K562 (cell line): Measurements from ENCODE around the gene TXNRD2.

Experiments used
- POLR2A ChIP-seq: fragments of 450-650 bp; conservative IDR thresholded peaks from 2 replicates; pipeline ENCODE4 v1.6.1; 2016
- ZNF175 ChIP-seq: fragments of 200-800 bp; sonication (Bioruptor generic); IDR thresholded peaks from 2 replicates; pipeline ENCODE4 v1.6.1; 2016; ENCODE audit warnings: low read depth, mild to moderate bottlenecking, missing genetic modification characterization, missing compliant biosample characterization
- ZNF253 ChIP-seq: fragments of 250-450 bp; sonication (Bioruptor Pico); conservative IDR thresholded peaks from 2 replicates; pipeline ENCODE4 v1.6.1; 2021; ENCODE audit warnings: mild to moderate bottlenecking
- ZNF274 ChIP-seq: IDR thresholded peaks from 2 replicates; pipeline ENCODE4 v1.6.1; 2011; ENCODE audit warnings: low read depth, mild to moderate bottlenecking, low read length, moderate library complexity, borderline replicate concordance
- TF ChIP-seq, protein P1 (sequence below), 3 experiments: IDR thresholded peaks in 2 of 3; conservative IDR thresholded peaks in 1 of 3; 2 replicates each; pipeline ENCODE4 v1.5.1; 2011 to 2012; ENCODE audit warnings: low read length in 3 of 3, mild to moderate bottlenecking in 3 of 3, control low read depth in 2 of 3, improper control_type of control experiment in 1 of 3, inconsistent platforms in 1 of 3, low read depth in 1 of 3, mixed read lengths in 1 of 3, moderate library complexity in 1 of 3; ENCODE audit not compliant: insufficient read depth in 2 of 3

DNA sequence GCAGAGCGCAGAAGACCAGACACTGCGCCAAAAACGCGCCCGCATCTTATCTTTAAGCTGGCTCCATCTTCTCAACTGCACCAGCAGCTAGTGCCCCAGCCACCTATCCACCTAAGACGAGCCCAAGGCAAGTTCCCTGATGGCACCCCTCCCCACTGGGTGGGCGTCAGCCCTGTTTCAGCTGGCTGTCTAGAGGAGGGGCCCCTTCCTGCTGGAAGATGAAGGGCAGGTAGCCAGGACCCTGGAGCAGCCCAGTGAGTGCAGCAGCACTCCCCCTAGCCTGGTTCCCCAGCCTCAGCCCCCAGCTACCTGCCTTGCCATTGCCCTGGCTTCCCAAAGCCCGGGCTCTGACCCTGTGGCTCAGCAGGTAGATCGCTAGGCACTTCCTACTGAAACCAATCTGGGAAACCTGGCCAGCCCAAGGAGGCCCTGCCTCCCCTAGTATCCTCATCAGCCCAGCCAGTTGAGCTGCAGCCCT, 46.8 kb upstream of the TXNRD2 start:
- TF ChIP-seq, protein P1, sequence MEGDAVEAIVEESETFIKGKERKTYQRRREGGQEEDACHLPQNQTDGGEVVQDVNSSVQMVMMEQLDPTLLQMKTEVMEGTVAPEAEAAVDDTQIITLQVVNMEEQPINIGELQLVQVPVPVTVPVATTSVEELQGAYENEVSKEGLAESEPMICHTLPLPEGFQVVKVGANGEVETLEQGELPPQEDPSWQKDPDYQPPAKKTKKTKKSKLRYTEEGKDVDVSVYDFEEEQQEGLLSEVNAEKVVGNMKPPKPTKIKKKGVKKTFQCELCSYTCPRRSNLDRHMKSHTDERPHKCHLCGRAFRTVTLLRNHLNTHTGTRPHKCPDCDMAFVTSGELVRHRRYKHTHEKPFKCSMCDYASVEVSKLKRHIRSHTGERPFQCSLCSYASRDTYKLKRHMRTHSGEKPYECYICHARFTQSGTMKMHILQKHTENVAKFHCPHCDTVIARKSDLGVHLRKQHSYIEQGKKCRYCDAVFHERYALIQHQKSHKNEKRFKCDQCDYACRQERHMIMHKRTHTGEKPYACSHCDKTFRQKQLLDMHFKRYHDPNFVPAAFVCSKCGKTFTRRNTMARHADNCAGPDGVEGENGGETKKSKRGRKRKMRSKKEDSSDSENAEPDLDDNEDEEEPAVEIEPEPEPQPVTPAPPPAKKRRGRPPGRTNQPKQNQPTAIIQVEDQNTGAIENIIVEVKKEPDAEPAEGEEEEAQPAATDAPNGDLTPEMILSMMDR (IDR thresholded peaks at IDR 0.05 in 2 of 3, conservative IDR thresholded peaks at IDR 0.05 in 1 of 3; ENCODE audit: insufficient read depth in 2 of 3, low read depth in 1 of 3, low read length in 3 of 3) = no peak
- TF ChIP-seq POLR2A = no peak
- TF ChIP-seq ZNF274 = no peak
- TF ChIP-seq ZNF253 (CRISPR knock-in tag) = no peak
- no peak for TF ChIP-seq ZNF175 (CRISPR knock-in tag)
